ENCODE data around the gene NECAB3.

Gene NECAB3

GRCh38 chr20:33687370-33687915 is 13.2 kb upstream of the NECAB3 start:
- Histone ChIP-seq H3K9ac (ENCODE audit: low read length) (no peak overlapping the region; the same call in 1 of the 2 replicates), H3K27ac (ENCODE audit: low read depth, low read length) (no peak overlapping the region), H3K9me3 (ENCODE audit: insufficient read depth, low read length) (no peaks in the 10 kb centered on the region), H2AFZ (ENCODE audit: low read depth, low read length, severe bottlenecking) (no peak overlapping the region), H3F3A (ENCODE audit: insufficient read depth) (peaks cover 35% of the 10 kb centered on the region; the same call in 1 of the 2 replicates), H3K36me3 (ENCODE audit: low read length) (no peaks in the 10 kb centered on the region), H3K4me3 (ENCODE audit: insufficient read depth, low read length, poor library complexity, severe bottlenecking) (no peak overlapping the region), H3K79me2 (ENCODE audit: insufficient read depth, low read length) (peaks cover 27% of the 10 kb centered on the region), H3K27me3 (ENCODE audit: low read length) (no peaks in the 10 kb centered on the region), H3K9me2 (replicated peaks; ENCODE audit: insufficient read depth, low read length) (no peaks in the 10 kb centered on the region), H4K20me1 (ENCODE audit: low read depth, low read length) (no peaks in the 10 kb centered on the region), H3K4me2 (ENCODE audit: low read depth, low read length, poor library complexity, severe bottlenecking) (no peak overlapping the region)
- TF ChIP-seq EZH2phosphoT487 (conservative IDR thresholded peaks at IDR 0.05; ENCODE audit: low read length) (no peak), CTCF (IDR thresholded peaks at IDR 0.05; ENCODE audit: insufficient read depth, low read length, poor library complexity, severe bottlenecking) (no peak)

- peak overlapping the region; percentile 53 for H3K9ac ChIP-seq (ENCODE audit: low read length)
- H3K27me3 ChIP-seq (ENCODE audit: low read length), result no peaks in the 10 kb centered on the region
- peak overlapping the region; percentile 50 for H3K4me2 ChIP-seq (ENCODE audit: low read depth, low read length, poor library complexity, severe bottlenecking)
- H3K9me2 ChIP-seq (replicated peaks; ENCODE audit: insufficient read depth, low read length), result no peaks in the 10 kb centered on the region
- no peaks in the 10 kb centered on the region for H4K20me1 ChIP-seq (ENCODE audit: low read depth, low read length)
- H3K79me2 ChIP-seq (ENCODE audit: insufficient read depth, low read length), result peaks cover 32% of the 10 kb centered on the region
- H3K4me3 ChIP-seq (ENCODE audit: insufficient read depth, low read length, poor library complexity, severe bottlenecking), result peak overlapping the region; percentile 30
- peak overlapping the region; percentile 73 for H2AFZ ChIP-seq (ENCODE audit: low read depth, low read length, severe bottlenecking)
- 0 out of 2 replicates have a peak overlapping the region, but pooled peaks have one; percentile 28 for H3K27ac ChIP-seq (ENCODE audit: low read depth, low read length)
- H3F3A ChIP-seq (ENCODE audit: insufficient read depth), result peaks cover 40% of the 10 kb centered on the region; the same call in 1 of the 2 replicates
- no peaks in the 10 kb centered on the region for H3K36me3 ChIP-seq (ENCODE audit: low read length)
- no peak for TF ChIP-seq EZH2phosphoT487 (conservative IDR thresholded peaks at IDR 0.05; ENCODE audit: low read length)
- no peak for TF ChIP-seq CTCF (IDR thresholded peaks at IDR 0.05; ENCODE audit: insufficient read depth, low read length, poor library complexity, severe bottlenecking)
- H3K9me3 ChIP-seq (ENCODE audit: insufficient read depth, low read length), result no peaks in the 10 kb centered on the region
These were observed 12.7 kb upstream of the NECAB3 start for GRCh38 chr20:33686984-33687366.

GRCh38 chr20:33686100-33686983 is 12.1 kb upstream of the NECAB3 start, which contains the start of gene E2F1:
Gene E2F1 (minus strand): TSS chr20:33686385. CDS start chr20:33686264, 121 bp downstream.
- Histone ChIP-seq H4K20me1 (ENCODE audit: low read depth, low read length) (no peaks in the 10 kb centered on the region), H3K36me3 (ENCODE audit: low read length) (no peaks in the 10 kb centered on the region), H2AFZ (ENCODE audit: low read depth, low read length, severe bottlenecking) (peak within 1 kb of the TSS; percentile 73), H3F3A (ENCODE audit: insufficient read depth) (peaks cover 42% of the 10 kb centered on the region), H3K27ac (ENCODE audit: low read depth, low read length) (peak within 1 kb of the TSS; percentile 94), H3K9ac (ENCODE audit: low read length) (peak within 1 kb of the TSS; percentile 67), H3K9me3 (ENCODE audit: insufficient read depth, low read length) (no peaks in the 10 kb centered on the region), H3K4me3 (ENCODE audit: insufficient read depth, low read length, poor library complexity, severe bottlenecking) (peak within 1 kb of the TSS; percentile 69), H3K27me3 (ENCODE audit: low read length) (no peaks in the 10 kb centered on the region), H3K9me2 (replicated peaks; ENCODE audit: insufficient read depth, low read length) (no peaks in the 10 kb centered on the region), H3K79me2 (ENCODE audit: insufficient read depth, low read length) (peaks cover 38% of the 10 kb centered on the region), H3K4me2 (ENCODE audit: low read depth, low read length, poor library complexity, severe bottlenecking) (peak within 1 kb of the TSS; percentile 80)
- TF ChIP-seq CTCF (IDR thresholded peaks at IDR 0.05; ENCODE audit: insufficient read depth, low read length, poor library complexity, severe bottlenecking) (no peak), EZH2phosphoT487 (conservative IDR thresholded peaks at IDR 0.05; ENCODE audit: low read length) (no peak)
